Measurements from ENCODE around the gene MYO1E.

- TF ChIP-seq, protein P1, sequence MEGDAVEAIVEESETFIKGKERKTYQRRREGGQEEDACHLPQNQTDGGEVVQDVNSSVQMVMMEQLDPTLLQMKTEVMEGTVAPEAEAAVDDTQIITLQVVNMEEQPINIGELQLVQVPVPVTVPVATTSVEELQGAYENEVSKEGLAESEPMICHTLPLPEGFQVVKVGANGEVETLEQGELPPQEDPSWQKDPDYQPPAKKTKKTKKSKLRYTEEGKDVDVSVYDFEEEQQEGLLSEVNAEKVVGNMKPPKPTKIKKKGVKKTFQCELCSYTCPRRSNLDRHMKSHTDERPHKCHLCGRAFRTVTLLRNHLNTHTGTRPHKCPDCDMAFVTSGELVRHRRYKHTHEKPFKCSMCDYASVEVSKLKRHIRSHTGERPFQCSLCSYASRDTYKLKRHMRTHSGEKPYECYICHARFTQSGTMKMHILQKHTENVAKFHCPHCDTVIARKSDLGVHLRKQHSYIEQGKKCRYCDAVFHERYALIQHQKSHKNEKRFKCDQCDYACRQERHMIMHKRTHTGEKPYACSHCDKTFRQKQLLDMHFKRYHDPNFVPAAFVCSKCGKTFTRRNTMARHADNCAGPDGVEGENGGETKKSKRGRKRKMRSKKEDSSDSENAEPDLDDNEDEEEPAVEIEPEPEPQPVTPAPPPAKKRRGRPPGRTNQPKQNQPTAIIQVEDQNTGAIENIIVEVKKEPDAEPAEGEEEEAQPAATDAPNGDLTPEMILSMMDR (IDR thresholded peaks at IDR 0.05) = no peak
- no peak for TF ChIP-seq POLR2A (IDR thresholded peaks at IDR 0.05)
Observed at GRCh38 chr15:59311195-59311594, 61.5 kb downstream of the MYO1E start.
